SK-N-SH (cell line): ENCODE results near the gene ARID1B.

Source experiments
- CTCF ChIP-seq: fragments of 200-600 bp; sonication (generic); IDR thresholded peaks from 2 replicates; pipeline ENCODE4 v1.6.1; 2017; ENCODE audit warnings: antibody characterized with exemption, mild to moderate bottlenecking, moderate library complexity
- EP300 ChIP-seq, 2 experiments: IDR thresholded peaks; 2 replicates each; pipeline versions ENCODE4 v1.4.0 to v1.6.1; 2012; ENCODE audit warnings: borderline replicate concordance in 1 of 2, low read depth in 1 of 2, low read length in 1 of 2
- FOXJ3 ChIP-seq: sonication (generic); formaldehyde crosslinking; IDR thresholded peaks from 2 replicates; pipeline ENCODE4 v1.5.1; 2020; ENCODE audit warnings: mild to moderate bottlenecking, missing genetic modification reagents
- GATA2 ChIP-seq: sonication (generic); formaldehyde crosslinking; IDR thresholded peaks from 2 replicates; pipeline ENCODE4 v1.5.0; 2020; ENCODE audit warnings: mild to moderate bottlenecking, missing genetic modification reagents
- JUND ChIP-seq: IDR thresholded peaks from 2 replicates; pipeline ENCODE4 v1.4.0; 2012
- MAX ChIP-seq: IDR thresholded peaks from 2 replicates; pipeline ENCODE4 v1.4.0; 2012; ENCODE audit warnings: low read depth
- MXI1 ChIP-seq: IDR thresholded peaks from 2 replicates; pipeline ENCODE4 v1.6.1; 2012; ENCODE audit warnings: mild to moderate bottlenecking, low read depth, low read length, improper control_type of control experiment
- POLR2AphosphoS5 ChIP-seq: IDR thresholded peaks from 2 replicates; pipeline ENCODE4 v1.6.1; 2012; ENCODE audit warnings: low read depth, low read length
- RAD21 ChIP-seq: IDR thresholded peaks from 2 replicates; pipeline ENCODE4 v1.6.1; 2012; ENCODE audit warnings: mild to moderate bottlenecking, low read length
- REST ChIP-seq: IDR thresholded peaks from 2 replicates; pipeline ENCODE4 v1.6.1; 2012; ENCODE audit warnings: mild to moderate bottlenecking, low read depth, low read length, moderate library complexity
- RFX5 ChIP-seq: IDR thresholded peaks from 2 replicates; pipeline ENCODE4 v1.6.1; 2012; ENCODE audit warnings: mild to moderate bottlenecking, improper control_type of control experiment, low read length

- TF ChIP-seq RFX5 (no peak), REST (no peak), EP300 (IDR thresholded peaks at IDR 0.05; ENCODE audit: borderline replicate concordance in 1 of 2, low read depth in 1 of 2, low read length in 1 of 2) (no peak), GATA2 (no peak), CTCF (no peak), JUND (no peak), FOXJ3 (CRISPR knock-in tag) (no peak), POLR2AphosphoS5 (no peak), MAX (no peak), MXI1 (no peak), RAD21 (no peak)
Measured at GRCh38 chr6:157235600-157236039, 458.4 kb downstream of the ARID1B start.
